DMS114 treated with DMSO at 0.1 percent for 48 hours (cell line): ENCODE results near the gene MICAL2.

Experiments used
- DNase-seq: peaks from one replicate; lab custom pipeline; 2025; ENCODE audit not compliant: unreplicated experiment; lab: John Stamatoyannopoulos, UW

Gene MICAL2

DNA sequence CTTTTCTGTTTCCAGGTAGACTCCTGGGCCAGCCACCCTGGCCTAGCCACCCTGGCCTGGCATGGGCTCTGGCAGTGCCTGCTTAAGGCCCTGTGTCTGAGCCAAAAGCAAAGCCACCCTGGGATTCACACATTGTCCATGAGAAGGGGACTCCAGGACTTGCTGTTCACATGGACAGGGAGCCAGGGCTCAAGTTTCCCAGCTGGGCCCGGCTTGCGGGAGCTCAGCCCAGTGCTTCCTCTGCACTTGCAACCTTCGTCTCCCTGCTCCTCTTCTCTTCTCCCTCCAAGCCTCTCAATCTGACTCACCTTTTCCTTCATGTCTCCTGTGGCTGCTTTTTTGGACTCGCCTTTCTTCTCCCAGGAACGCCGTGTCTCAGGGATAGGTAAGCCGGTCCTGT is 130.3 kb downstream of the MICAL2 start:
- DNase-seq, result no peak

DNA sequence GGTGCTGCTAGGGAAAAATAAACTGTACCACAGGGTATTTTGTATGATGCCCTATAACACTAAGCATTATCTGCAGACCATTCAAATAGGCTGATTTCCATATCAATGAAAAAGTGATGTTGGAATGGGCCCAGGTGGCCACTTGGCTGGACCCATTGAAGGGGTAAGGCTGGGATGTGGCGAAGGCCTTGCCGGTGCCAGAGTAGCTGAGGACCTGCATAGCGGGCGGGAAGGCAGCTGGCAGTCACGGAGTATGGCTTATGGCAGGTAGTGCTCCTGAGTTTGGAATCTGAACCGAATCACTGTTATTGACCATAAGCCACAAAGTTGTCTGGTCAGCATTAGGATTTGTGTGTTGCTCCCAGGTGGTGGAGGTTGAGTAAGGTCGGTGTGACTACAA is 131.0 kb downstream of the MICAL2 start:
- DNase-seq, result no peak

DNA sequence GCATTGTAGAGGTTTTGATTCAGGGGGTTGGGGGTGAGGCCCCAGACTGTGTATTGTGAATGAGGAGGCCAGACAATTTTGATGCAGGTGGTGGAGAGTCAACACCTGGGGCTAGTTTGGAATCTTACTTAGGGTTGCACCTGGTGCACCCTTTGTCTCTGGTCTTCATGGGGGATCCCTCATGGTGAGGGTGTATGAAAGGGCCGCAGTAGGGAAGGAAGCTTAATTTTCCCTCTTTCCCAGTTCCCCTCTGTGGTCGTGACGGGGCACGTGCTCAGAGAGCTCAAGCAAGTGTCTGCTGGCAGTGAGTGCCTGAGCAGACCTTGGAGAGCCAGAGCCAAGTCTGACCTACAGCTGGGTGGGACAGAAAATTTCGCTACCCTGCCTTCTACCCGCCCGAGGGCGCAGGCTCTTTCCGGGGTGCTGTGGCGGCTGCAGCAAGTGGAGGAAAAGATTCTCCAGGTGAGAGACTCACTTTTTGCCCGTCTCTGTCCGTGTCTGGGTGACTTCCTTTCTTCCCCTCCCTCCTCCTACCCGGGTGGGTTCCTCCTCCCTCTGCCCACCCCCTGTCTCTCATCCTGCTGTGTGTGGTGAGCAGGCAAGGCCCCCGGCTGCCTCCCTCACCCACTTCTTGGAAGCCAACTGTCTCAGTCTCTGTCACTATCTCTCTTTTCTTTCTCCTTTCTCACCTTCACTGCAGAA is 131.7 kb downstream of the MICAL2 start:
- no peak for DNase-seq

DNA sequence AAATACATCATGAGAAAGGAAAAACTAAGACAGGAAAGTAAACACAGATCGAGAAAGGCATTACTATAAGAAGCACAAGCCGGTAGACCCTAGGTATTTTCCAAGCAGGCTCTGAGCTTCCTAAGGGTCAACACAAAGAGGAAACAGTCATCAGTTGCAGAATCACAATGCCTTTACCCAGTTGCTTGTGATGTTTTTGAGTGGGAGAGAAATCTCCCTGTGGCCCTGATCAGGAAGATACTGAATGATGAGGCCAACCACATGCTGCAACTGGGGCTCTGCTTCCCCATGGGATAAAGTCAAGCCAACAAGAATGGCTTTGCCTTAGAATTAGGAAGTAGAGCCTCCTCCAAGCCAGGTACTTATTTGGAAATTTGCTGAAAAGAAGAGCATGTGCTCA is 132.6 kb downstream of the MICAL2 start:
- no peak for DNase-seq

DNA sequence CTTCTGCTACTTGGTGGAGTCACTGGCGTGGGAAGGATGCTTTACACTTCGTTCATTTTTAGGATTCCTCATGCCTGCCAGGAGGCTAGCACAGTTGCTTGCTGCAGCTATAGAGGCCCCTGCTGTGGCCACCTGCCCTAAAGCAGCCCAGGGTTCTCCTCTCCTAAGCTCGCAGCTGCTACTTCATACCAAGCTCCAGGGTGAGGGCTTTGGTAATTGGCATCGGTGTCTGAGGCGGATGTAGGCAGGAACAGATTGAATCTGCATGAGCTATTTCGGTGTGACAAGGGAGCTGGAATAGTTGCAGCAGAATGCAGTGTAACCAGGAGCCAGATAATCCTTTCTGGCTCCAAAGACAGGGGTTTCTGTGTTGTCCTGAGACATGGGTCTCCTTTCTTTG is 133.1 kb downstream of the MICAL2 start:
- no peak for DNase-seq

DNA sequence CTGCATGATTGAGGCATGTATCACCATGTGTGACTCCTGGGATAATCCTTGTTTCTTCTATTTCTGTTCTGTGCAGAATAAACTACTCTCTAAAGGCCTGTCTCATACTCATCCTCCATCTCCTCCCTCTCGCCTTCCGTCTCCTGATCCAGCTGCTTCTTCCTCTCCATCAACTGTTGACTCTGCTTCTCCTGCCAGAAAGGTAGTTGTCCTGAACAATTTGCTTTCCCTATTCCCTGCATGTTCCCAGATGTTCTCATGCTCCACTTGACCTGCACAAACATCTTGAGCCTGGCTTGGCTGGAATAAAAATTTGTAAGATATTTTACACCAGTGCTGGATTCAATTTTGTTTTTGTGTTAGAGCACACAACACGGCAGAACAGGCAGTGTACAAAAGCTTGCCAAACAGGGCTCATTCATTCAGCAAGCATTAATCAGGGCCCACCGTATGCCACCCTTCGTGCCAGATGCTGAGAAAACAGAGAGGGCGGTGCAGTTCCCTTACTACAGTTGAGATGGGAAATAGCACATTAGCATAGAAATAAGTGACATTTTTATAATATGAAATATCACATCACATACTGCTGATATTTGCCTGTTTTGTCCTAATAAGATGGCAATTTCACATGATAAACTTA is 133.6 kb downstream of the MICAL2 start:
- no peak for DNase-seq

DNA sequence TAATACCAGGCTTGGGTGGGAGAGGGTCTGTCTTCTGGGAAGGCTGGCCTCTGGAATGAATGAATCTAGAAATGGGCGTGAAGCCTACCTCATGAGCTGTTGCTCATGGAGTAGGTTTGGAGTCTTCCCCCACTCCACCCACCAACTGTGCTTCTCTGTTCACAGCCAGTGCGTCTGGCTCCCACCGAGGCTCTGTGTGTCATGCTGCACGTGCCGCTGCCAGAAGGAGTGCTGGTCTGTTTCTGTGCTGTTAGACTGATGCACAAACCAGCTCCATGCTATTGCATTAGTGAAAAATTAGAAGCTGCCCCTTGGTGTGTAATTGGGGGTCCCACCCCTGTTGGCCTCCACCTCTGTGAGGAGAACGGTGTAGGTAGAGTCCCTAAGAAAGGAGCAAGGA is 134.7 kb downstream of the MICAL2 start:
- DNase-seq, result no peak

DNA sequence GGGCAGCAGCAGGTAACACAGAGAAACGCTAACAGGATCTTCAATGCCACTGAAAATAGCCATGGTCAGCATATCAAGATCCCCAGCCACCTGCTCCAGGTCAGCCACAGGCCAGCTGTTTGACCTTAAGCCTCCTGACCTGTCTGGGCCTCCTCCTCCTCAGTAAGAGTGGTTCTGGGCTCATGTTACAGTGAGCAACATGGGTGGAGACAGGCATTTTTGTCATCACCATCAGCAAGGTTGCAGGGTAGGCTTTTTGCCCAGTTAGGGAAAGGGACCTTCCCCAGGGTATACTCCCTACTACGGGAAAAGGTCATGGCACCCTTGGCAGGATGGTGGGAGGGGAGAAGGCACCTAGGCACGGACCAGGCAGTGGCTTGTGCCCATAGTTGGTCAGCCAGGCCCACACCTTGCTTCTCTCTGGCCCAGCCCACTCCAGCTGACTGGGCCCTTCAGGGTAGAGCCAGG is 135.2 kb downstream of the MICAL2 start:
- no peak for DNase-seq

DNA sequence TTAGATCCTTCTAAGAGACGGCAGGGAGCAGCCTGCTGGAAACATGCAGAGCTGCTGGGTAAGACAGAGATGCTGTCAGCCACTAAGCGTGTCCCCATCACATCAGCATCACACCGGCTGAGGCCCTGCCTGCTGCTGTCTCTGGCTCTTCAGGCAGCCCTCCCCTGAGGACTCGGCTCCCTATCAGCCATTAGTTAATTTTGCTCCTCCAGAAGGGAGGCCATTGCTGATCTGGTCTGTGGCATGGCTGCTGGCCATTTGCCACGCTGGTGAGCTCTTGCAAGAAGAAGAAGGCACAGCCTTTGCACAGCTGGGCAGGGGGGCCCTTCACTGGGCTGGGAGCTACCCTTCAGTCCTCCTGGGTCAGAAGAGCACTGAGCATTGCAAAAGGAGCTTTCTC is 135.8 kb downstream of the MICAL2 start:
- DNase-seq, result no peak

DNA sequence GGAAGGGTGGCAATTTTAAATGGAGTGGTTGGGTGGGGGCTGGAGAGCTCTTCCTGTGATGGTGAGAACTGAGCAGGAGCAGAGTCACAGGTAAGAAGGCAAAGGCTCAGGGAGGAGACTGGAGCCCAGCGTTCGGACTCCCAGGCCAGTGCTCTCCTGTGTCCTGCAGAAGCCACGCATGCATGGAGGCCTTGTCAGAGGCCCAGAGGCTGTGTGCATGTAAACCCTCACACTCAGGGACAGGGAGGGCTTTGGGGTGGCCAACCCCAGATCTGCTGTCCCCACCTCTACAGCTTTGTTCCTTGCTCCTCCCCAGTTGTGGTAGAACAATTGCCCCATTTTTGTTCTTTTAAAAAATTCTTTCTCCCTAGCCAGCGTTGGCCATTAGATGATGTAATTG is 136.6 kb downstream of the MICAL2 start:
- no peak for DNase-seq

DNA sequence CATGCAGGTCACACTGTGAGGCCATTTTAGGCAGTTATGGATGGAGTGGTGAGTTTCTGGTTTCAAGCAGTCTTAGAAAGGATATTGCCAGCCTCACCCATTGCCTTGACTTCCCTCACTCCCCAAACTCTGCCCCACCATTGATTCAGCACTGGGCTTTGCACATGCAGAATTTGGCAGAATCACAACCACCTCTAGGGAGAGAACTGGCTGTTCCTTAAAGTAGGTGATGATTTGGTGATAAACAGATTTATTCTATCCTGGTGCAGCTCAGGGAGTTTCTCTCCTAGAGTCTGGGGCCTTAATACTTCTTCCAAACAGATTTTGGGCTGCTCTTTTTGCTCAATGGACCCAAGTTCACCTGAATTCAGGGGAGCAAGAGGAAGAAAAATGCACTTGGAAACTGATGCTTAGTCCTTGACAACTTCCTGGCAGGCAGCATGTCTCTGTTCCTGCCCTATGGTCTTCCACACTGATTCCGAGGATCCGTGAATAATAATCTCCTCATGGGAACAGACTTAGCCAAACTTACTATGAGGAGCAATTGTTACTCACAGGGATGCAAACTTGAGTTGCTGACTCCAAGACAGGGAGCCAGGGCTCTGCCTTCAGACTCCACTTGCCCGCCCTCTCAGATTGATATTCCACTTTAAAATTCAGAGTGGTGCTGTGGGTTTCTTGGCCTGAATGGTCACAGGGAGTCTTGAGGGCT is 137.3 kb downstream of the MICAL2 start:
- DNase-seq, result no peak

DNA sequence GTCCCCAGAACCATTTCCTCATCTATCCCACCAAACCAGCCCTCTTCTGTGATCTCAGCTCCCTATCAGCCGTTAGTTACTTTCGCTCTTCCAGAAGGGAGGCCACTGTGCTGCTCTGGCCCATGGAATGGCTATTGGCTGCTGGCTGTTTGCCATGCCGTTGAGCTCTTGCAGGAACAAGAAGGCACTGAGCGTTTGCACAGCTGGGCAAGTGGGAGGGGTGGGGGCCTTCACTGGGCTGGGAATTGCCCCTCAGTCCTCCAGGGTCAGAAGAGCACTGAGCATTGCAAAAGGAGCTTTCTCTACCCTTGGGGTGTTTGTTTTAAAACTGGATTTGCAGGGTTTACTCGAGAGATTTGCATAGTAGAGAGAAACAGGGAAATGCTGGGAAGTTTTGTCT is 137.9 kb downstream of the MICAL2 start:
- DNase-seq, result no peak

DNA sequence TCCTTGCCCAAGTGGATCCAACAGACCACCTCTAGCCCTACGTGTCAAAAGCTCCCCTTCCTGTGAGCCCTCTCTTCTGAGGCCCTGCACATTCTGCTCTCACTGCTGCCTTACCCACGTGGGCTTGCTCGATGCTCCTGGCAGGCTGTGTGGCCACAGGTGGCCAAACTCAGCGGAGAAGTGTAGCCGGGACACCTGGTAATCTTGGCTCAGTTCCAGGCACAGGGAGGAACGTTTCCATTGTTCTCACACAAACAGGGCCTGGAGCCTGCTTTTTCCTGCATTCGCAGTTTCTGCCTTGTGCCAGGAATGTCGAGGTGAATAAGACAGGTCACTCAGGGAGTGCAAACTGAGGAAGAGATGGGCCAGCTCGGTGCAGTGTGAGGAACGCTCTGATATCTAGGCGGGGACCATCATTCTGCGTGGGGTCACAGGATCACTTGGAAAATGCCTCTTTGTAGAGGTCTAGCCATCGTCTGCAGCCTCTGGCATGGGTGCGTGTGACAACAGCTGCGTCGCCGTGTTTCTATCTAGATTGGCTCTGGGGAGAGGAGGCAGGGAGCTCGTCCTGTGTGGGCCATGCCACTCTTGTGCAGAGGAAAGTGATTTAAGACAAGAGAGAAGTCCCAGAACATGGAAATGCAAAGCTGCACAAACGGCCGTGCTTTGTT is 139.3 kb downstream of the MICAL2 start:
- no peak for DNase-seq

DNA sequence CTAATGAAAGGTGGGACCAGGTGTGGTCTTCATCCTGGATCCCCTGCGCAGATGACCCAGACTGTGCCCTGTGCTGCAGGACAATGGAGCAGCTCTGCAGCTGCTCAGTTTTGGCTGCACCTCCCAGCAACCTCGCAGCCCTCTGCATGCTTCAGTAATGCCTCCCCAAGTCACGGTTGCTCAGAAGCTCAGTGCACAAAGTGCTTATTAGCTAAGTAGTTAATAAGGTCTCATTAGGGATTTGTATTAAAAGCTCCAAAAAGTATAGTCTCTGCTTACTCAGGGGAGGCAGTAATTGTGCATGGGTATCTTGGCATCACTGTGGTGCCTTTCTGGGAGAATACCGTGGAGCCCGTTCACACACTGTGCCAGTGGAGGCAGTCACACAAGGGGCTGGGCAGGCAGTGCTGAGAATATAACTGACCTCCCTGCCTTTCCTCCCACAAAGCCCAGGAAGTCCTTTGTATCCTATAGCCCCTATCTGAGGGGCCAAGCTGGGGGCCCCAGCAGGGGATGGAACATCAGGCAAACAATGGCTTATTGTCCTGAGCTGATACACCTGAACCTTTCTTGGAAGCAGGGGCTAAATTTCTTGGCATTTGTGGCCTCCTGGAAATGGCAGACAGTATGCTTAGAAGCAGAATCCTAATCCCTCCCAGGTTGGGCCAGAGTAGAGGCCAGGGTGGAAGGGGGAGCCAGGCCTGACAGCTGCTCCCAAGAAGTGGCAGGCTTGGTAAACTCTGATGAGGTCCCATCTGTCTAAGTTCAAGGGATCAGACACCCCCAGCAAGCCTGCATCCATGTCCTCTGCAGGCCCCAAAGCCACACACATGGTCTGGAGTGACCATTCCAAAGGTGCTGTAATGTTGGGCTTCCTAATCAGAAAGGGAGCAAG is 141.5 kb downstream of the MICAL2 start:
- DNase-seq, result no peak

DNA sequence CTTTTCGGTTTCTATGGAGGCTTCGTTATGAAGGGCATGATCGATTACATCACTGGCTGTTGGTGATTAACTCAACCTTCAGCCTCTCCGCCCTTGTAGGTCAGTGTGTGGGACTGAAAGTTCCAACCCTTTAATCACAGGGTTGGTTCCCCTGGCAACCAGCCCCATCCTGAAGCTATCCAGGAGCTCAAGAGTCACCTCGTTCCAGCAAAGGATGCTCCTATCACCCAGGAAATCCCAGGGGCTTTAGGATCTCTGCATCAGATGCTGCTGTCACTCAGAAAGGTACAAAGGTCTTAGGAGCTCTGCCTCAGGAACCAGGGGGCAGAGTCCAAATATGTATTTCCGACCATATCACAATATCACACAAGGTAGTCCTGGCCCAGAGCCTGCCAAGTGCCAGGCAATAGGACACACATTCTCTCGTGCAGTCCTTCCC is 143.5 kb downstream of the MICAL2 start:
- no peak for DNase-seq

DNA sequence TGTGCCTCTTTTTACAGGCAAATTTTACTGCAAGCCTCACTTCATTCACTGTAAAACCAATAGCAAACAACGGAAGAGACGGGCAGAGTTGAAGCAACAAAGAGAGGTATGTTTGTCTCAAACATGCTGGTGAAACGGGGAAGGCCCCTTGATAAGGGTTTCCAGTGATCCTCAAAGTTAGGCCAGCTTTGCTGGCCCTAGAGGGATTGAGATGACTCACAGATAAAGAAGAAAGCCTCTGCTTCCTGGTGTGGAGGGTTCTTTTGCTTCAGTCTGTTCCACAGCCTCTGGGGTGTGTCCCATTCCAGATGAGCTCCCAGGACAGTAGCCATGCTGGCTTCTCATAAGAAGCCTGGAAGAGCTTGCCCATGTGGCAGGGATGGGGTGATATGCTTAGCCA is 148.1 kb downstream of the MICAL2 start:
- DNase-seq, result no peak

DNA sequence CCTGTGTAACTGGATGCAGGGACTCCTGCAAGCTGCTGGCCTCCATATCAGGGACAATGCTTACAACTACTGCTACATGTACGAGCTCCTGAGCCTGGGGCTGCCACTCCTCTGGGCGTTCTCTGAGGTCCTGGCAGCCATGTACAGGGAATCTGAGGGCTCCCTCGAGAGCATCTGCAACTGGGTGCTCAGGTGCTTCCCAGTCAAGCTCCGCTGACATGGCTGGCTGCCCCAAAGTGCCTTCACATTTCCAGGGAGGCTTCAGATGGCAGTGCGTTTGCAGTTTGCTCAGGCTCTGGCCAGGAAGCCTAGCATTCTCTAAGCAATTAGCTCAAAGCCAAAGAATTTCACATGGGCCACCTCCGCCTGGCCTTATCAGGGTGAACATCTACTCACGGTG is 149.6 kb downstream of the MICAL2 start:
- DNase-seq, result no peak

DNA sequence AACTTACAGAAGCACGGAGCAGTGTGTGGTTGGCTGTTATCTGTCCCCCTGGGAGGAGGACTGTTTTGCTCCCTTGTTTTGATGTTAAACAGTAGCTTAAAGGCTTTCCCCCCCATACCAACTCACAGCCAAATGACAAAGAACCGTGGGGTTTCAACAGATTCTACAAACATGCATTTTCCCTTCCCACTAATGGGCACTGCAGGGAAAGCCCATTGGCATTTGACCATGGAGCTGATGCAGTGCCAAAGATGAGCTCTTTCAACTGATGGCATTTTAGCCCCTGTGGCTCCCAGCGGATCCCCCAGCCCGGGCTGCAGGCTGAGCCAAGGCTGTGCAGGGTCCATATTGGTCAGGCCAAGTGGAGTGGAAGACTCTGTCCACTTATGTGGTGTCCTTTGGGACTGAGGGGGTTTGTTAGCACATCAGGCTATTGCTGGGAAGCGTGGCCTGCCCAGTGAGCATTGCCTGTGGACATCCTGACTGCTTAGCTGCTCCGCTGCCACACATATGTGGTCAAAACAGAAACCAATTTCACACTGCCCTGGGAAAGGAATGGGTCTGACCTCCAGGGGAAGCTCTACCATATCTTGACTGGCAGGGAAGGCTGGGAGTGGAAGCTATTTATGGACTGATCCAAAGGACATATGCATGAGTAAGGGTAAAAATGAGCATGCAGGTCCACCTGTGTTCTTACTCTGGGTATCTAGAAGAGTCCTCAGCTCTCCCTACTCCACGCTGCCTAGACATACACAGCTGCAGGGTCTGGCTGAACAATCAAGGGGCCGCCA is 150.5 kb downstream of the MICAL2 start:
- no peak for DNase-seq

DNA sequence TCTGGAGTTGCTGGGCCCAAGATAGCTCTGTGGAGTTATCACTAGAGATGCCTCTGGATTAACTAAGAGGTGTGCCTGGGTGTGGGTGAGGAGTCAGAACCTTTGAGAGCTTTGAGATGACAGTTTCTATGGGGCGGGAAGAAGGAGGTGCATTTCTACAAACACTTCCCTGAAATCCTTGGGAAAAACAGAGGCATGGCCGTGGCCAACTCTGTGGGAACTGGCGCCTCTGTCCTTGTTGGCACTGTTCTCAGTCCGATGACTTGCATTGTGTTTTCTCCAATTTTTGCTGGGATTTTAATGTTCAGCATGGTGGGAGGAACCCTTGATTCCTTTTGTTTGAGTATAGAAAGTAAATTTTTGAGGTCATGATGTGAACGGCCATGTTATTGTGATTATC is 151.2 kb downstream of the MICAL2 start:
- DNase-seq, result no peak

DNA sequence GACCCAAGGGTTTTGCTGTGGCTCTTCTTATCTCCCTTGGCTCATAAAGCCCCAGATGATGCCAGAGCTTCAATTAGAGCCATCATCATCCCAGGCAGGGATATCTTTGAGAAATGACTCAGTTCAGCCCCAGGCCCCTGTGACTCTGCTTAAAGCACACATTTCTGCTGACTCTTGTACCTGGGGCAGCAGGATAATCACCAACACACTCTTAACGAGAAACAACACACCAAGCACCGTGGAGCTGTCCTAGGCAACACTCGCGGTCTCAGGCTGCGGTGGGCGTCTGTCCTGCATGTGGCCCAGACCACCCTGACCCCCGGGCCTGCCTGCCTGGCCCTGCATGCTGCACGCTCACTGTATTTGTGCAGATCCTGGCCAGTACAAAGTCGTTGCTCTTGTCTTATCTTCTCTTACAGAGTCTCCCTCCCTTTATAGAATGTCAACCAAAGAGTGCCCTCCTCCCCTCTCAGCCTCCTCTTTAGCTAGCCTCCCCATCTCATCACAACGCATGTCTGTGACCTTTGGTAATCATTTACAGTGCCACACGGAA is 152.8 kb downstream of the MICAL2 start:
- DNase-seq, result no peak
